ENCODE data around the gene MTG2. TPM values are rescaled to one million over a fixed set of nuclear protein-coding genes. Genes with fewer than 3 reads are reported as not detected.

Gene MTG2
- total and polyA plus RNA-seq, 2 of the 13 experiments (the other 11 are each of a cell fraction or from before 2014, with no cell fraction given): 20.4 to 37.8 TPM

DNA sequence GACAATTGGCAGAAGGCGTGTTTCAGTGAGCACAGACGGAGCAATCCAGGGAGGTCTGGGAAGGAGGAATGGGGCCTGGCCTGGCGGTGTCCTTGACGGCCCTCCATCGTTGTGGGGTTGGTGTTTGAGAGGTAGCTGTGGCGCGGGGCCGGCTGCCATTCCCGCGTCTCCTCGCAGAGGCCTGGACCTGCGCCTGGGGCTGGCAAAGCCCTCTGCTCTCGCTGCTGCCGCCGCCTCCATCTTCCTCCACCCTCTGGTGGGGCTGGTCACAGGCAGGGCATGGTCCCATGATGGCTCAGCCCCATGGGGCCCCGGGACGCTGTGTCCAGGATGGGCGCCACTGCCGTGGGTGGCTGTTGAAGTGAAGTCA lies 63.1 kb downstream of the MTG2 start (continued):
- TF ChIP-seq TAF15 (IDR thresholded peaks at IDR 0.05; ENCODE audit: low read depth, low read length, poor library complexity, severe bottlenecking) (no peak), RBFOX2 (IDR thresholded peaks at IDR 0.05; ENCODE audit: low read depth, low read length) (peak; percentile 42; the same call in 1 of the 2 replicates), FOSL1 (CRISPR knock-in tag; IDR thresholded peaks at IDR 0.05; ENCODE audit: borderline replicate concordance) (no peak), POLR2AphosphoS5 (IDR thresholded peaks at IDR 0.05; ENCODE audit: low read depth, low read length) (no peak), EP300 (IDR thresholded peaks at IDR 0.05; ENCODE audit: low read depth in 2 of 2, low read length in 2 of 2) (no peak), EP300 (CRISPR knock-in tag; IDR thresholded peaks at IDR 0.05; ENCODE audit: borderline replicate concordance) (no peak), ZNF350 (CRISPR knock-in tag; IDR thresholded peaks at IDR 0.05; ENCODE audit: borderline replicate concordance, low read depth) (no peak), RBM39 (IDR thresholded peaks at IDR 0.05; ENCODE audit: low read depth, low read length, poor library complexity, severe bottlenecking) (no peak), ZBTB7B (CRISPR knock-in tag; IDR thresholded peaks at IDR 0.05) (no peak), GATAD1 (CRISPR knock-in tag; IDR thresholded peaks at IDR 0.05) (no peak), ZNF510 (CRISPR knock-in tag; IDR thresholded peaks at IDR 0.05; ENCODE audit: low read depth) (no peak), HNRNPK (IDR thresholded peaks at IDR 0.05; ENCODE audit: low read depth, low read length, poor library complexity, severe bottlenecking) (no peak), ADNP (CRISPR knock-in tag; IDR thresholded peaks at IDR 0.05) (no peak), ZSCAN9 (CRISPR knock-in tag; IDR thresholded peaks at IDR 0.05; ENCODE audit: borderline replicate concordance) (no peak), RNF2 (conservative IDR thresholded peaks at IDR 0.05; ENCODE audit: low read depth) (no peak), ZC3H4 (CRISPR knock-in tag; IDR thresholded peaks at IDR 0.05; ENCODE audit: borderline replicate concordance) (no peak), AKAP8 (CRISPR knock-in tag; IDR thresholded peaks at IDR 0.05) (peak; percentile 16; the same call in 1 of the 2 replicates), ZNF124 (CRISPR knock-in tag; IDR thresholded peaks at IDR 0.05) (no peak)
- TF ChIP-seq, protein P1, sequence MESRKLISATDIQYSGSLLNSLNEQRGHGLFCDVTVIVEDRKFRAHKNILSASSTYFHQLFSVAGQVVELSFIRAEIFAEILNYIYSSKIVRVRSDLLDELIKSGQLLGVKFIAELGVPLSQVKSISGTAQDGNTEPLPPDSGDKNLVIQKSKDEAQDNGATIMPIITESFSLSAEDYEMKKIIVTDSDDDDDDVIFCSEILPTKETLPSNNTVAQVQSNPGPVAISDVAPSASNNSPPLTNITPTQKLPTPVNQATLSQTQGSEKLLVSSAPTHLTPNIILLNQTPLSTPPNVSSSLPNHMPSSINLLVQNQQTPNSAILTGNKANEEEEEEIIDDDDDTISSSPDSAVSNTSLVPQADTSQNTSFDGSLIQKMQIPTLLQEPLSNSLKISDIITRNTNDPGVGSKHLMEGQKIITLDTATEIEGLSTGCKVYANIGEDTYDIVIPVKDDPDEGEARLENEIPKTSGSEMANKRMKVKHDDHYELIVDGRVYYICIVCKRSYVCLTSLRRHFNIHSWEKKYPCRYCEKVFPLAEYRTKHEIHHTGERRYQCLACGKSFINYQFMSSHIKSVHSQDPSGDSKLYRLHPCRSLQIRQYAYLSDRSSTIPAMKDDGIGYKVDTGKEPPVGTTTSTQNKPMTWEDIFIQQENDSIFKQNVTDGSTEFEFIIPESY (CRISPR knock-in tag; IDR thresholded peaks at IDR 0.05): 0 out of 2 replicates have a peak, but pooled peaks have one; percentile 27
- TF ChIP-seq, protein P2, sequence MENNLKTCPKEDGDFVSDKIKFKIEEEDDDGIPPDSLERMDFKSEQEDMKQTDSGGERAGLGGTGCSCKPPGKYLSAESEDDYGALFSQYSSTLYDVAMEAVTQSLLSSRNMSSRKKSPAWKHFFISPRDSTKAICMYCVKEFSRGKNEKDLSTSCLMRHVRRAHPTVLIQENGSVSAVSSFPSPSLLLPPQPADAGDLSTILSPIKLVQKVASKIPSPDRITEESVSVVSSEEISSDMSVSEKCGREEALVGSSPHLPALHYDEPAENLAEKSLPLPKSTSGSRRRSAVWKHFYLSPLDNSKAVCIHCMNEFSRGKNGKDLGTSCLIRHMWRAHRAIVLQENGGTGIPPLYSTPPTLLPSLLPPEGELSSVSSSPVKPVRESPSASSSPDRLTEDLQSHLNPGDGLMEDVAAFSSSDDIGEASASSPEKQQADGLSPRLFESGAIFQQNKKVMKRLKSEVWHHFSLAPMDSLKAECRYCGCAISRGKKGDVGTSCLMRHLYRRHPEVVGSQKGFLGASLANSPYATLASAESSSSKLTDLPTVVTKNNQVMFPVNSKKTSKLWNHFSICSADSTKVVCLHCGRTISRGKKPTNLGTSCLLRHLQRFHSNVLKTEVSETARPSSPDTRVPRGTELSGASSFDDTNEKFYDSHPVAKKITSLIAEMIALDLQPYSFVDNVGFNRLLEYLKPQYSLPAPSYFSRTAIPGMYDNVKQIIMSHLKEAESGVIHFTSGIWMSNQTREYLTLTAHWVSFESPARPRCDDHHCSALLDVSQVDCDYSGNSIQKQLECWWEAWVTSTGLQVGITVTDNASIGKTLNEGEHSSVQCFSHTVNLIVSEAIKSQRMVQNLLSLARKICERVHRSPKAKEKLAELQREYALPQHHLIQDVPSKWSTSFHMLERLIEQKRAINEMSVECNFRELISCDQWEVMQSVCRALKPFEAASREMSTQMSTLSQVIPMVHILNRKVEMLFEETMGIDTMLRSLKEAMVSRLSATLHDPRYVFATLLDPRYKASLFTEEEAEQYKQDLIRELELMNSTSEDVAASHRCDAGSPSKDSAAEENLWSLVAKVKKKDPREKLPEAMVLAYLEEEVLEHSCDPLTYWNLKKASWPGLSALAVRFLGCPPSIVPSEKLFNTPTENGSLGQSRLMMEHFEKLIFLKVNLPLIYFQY (CRISPR knock-in tag; IDR thresholded peaks at IDR 0.05; ENCODE audit: borderline replicate concordance): no peak
- TF ChIP-seq, protein P3, sequence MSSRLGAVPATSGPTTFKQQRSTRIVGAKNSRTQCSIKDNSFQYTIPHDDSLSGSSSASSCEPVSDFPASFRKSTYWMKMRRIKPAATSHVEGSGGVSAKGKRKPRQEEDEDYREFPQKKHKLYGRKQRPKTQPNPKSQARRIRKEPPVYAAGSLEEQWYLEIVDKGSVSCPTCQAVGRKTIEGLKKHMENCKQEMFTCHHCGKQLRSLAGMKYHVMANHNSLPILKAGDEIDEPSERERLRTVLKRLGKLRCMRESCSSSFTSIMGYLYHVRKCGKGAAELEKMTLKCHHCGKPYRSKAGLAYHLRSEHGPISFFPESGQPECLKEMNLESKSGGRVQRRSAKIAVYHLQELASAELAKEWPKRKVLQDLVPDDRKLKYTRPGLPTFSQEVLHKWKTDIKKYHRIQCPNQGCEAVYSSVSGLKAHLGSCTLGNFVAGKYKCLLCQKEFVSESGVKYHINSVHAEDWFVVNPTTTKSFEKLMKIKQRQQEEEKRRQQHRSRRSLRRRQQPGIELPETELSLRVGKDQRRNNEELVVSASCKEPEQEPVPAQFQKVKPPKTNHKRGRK (CRISPR knock-in tag; IDR thresholded peaks at IDR 0.05): no peak
- TF ChIP-seq, protein P4, sequence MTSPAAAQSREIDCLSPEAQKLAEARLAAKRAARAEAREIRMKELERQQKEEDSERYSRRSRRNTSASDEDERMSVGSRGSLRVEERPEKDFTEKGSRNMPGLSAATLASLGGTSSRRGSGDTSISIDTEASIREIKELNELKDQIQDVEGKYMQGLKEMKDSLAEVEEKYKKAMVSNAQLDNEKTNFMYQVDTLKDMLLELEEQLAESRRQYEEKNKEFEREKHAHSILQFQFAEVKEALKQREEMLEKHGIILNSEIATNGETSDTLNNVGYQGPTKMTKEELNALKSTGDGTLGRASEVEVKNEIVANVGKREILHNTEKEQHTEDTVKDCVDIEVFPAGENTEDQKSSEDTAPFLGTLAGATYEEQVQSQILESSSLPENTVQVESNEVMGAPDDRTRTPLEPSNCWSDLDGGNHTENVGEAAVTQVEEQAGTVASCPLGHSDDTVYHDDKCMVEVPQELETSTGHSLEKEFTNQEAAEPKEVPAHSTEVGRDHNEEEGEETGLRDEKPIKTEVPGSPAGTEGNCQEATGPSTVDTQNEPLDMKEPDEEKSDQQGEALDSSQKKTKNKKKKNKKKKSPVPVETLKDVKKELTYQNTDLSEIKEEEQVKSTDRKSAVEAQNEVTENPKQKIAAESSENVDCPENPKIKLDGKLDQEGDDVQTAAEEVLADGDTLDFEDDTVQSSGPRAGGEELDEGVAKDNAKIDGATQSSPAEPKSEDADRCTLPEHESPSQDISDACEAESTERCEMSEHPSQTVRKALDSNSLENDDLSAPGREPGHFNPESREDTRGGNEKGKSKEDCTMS (CRISPR knock-in tag; conservative IDR thresholded peaks at IDR 0.05): no peak

All from HepG2 (cell line).